Stimulated activated CD8-positive, alpha-beta memory T cell treated with anti-CD3 and anti-CD28 coated beads, Interleukin-15, amount 100 ng/mL, for 4 hours (primary cell): ENCODE results near the gene FAM216B.

ENCODE experiments used
- DNase-seq, 2 donors: peaks; one replicate each; pipeline ENCODE4 v3.0.0-alpha.2; 2020; ENCODE audit warnings: low read depth in 2 of 2

Gene FAM216B

DNA sequence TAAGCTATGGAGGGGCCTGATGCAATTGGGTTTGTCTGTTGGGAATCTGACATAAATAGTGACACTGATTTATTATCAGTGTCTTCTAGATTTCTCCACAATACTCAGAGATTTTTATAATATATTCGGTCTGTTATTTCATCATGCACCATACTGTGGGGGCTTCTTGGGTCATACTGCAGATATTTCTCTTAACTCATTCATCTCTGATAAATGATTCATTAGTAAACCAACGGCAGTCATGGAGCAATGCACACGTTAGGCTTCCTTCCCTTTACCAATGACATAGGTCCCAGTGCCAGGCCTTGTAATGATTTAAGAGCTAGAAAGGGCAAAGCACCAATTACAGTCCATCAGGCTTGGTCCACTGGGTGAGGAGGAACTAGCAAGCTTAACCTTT lies 53.6 kb downstream of the FAM216B start:
- no peak for DNase-seq

DNA sequence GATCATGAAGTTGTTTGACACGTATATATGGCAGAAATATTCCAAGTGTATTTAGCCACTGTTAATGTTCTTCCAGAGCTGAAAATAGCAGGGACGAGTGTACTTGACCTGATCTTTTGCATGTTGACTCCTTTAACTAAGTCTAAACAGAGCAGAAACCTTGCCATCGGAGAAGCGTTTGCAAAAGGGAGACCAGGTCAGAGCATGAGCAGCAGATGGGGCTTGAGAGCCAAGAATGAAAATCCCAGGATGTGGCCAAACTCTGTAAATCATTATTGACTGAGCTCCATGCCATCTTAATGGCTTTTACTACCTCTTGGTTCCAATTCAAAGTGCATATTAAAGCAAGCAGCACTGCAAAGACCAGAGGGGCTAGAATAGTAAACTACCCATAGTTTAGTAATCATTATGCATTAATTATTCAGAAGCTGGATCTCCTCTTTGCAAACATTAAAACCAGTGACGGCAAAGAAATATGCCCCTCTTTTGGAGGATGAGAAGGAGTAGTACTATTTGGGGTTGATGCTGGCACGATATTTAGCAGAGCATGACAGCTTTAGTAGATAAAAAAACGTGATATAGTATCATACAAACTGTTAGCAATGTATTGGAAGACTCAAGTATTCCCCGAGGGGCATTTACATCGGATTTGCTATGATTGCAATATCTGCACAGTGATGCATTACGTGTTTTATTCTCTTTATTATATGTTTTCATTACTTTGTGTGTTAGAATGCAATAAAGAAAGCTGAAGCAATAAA lies 55.7 kb downstream of the FAM216B start:
- no peak for DNase-seq
